Naive thymus-derived CD8-positive, alpha-beta T cell (primary cell): ENCODE measurements around the gene AMBP. TPM values are rescaled to one million over a fixed set of nuclear protein-coding genes. Genes with fewer than 3 reads are reported as not detected.
A peak's percentile ranks its signal among the peaks of the same experiment; 100 is the strongest.

Source experiments
- ATAC-seq, 2 donors: fragments of 150-1000 bp; cut with Tn5 transposase in 1 of 2; sonication (Bioruptor Pico), chemical (Tn5 transposase) in 1 of 2; 1 replicate in 1 of 2; 2 replicates in 1 of 2; pipeline ENCODE4 v1.10.0; 2021; ENCODE audit warnings: mild to moderate bottlenecking in 2 of 2, moderate library complexity in 2 of 2
- POLR2A ChIA-PET: fragments of 350-600 bp; sonication (Branson Sonifier 250); formaldehyde crosslinking; loops from one replicate; lab custom pipeline; 2021; ENCODE audit warnings: antibody characterized with exemption; lab: Charles Lee
- DNase-seq, 10 donors: peaks; one replicate each; pipeline versions ENCODE4 v3.0.0 to v3.0.0-alpha.2; 2020 to 2022
- H3K27ac Mint-ChIP-seq, 10 donors: one replicate each; pipeline ENCODE4 v1.8.0; 2020 to 2022; ENCODE audit warnings: mild to moderate bottlenecking in 10 of 10, mixed read lengths in 10 of 10, moderate library complexity in 4 of 10, inconsistent platforms in 1 of 10
- H3K27me3 Mint-ChIP-seq, 5 donors: one replicate each; pipeline ENCODE4 v1.8.0; 2021 to 2022; ENCODE audit warnings: mixed read lengths in 5 of 5
- H3K36me3 Mint-ChIP-seq, 3 donors: one replicate each; pipeline ENCODE4 v1.8.0; 2020 to 2022; ENCODE audit warnings: mixed read lengths in 3 of 3, mild to moderate bottlenecking in 2 of 3, inconsistent platforms in 1 of 3
- H3K4me1 Mint-ChIP-seq, 4 donors: one replicate each; pipeline ENCODE4 v1.8.0; 2021 to 2022; ENCODE audit warnings: mixed read lengths in 4 of 4
- H3K4me3 Mint-ChIP-seq, 10 donors: one replicate each; pipeline ENCODE4 v1.8.0; 2020 to 2022; ENCODE audit warnings: mild to moderate bottlenecking in 10 of 10, mixed read lengths in 10 of 10, moderate library complexity in 6 of 10, inconsistent platforms in 1 of 10
- H3K9me3 Mint-ChIP-seq, 9 donors: one replicate each; pipeline ENCODE4 v1.8.0; 2020 to 2022; ENCODE audit warnings: mixed read lengths in 9 of 9, mild to moderate bottlenecking in 3 of 9, inconsistent platforms in 1 of 9, moderate library complexity in 1 of 9
- polyA plus RNA-seq, 3 donors: library from polyadenylated mRNA; unstranded; fragments of 300-500 nt; fragmentation: Illumina TruSeq; gene quantifications; one replicate each; pipeline ENCODE4 v1.2.3, GENCODE V29; 2021
- total RNA-seq, 8 experiments: library from RNA in 2 of 8; stranded (reverse) in 2 of 8; gene quantifications; one replicate each; pipeline ENCODE4 v1.2.3 and lab custom pipeline; 2021 to 2026

The AMBP gene
- total and polyA plus RNA-seq, 5 experiments from 2014 or later, result not detected

GRCh38 chr9:114034661-114035062 is 43.4 kb downstream of the AMBP start:
- Mint-ChIP-seq H3K4me3 (no peak overlapping the region), H3K36me3 (peaks cover 0 to 4% (median 3%) of the 10 kb centered on the region in 3 donors), H3K27ac (no peak overlapping the region), H3K9me3 (no peaks in the 10 kb centered on the region), H3K27me3 (peaks cover 0 to 3% (median 0%) of the 10 kb centered on the region in 5 donors), H3K4me1 (peaks cover 0 to 2% (median 0%) of the 10 kb centered on the region in 4 donors)
- ATAC-seq (no peak), DNase-seq (no peak)
- POLR2A ChIA-PET, result no interaction called here

- H3K4me1 Mint-ChIP-seq, result peaks cover 0 to 2% (median 0%) of the 10 kb centered on the region in 4 donors
- no peak overlapping the region for H3K27ac Mint-ChIP-seq
- POLR2A ChIA-PET, result no interaction called here
- peaks cover 0 to 3% (median 0%) of the 10 kb centered on the region in 5 donors for H3K27me3 Mint-ChIP-seq
- ATAC-seq (no peak), DNase-seq (no peak)
- no peaks in the 10 kb centered on the region for H3K9me3 Mint-ChIP-seq
- H3K4me3 Mint-ChIP-seq, result no peak overlapping the region
- peaks cover 0 to 8% (median 3%) of the 10 kb centered on the region in 3 donors for H3K36me3 Mint-ChIP-seq
These were observed 43.9 kb downstream of the AMBP start for GRCh38 chr9:114034196-114034595.

- Mint-ChIP-seq H3K4me1 (peaks cover 0 to 2% (median 0%) of the 10 kb centered on the region in 4 donors), H3K9me3 (no peaks in the 10 kb centered on the region), H3K27me3 (peaks cover 0 to 3% (median 0%) of the 10 kb centered on the region in 5 donors), H3K4me3 (no peak overlapping the region), H3K36me3 (peaks cover 0 to 8% (median 3%) of the 10 kb centered on the region in 3 donors), H3K27ac (no peak overlapping the region)
- POLR2A ChIA-PET, result no interaction called here
- DNase-seq (no peak), ATAC-seq (no peak)
These were observed 44.5 kb downstream of the AMBP start for GRCh38 chr9:114033397-114034103.

GRCh38 chr9:114031948-114032840 is 45.9 kb downstream of the AMBP start:
- DNase-seq (no peak), ATAC-seq (no peak)
- peaks cover 0 to 8% (median 2%) of the 10 kb centered on the region in 3 donors for H3K36me3 Mint-ChIP-seq
- POLR2A ChIA-PET, result no interaction called here
- peaks cover 0 to 3% (median 0%) of the 10 kb centered on the region in 5 donors for H3K27me3 Mint-ChIP-seq
- no peak overlapping the region for H3K4me3 Mint-ChIP-seq
- no peaks in the 10 kb centered on the region for H3K9me3 Mint-ChIP-seq
- no peak overlapping the region for H3K27ac Mint-ChIP-seq
- H3K4me1 Mint-ChIP-seq, result peaks cover 0 to 2% (median 0%) of the 10 kb centered on the region in 4 donors

- DNase-seq (no peak), ATAC-seq (no peak)
- POLR2A ChIA-PET, result no interaction called here
- Mint-ChIP-seq H3K36me3 (peaks cover 0 to 6% (median 0%) of the 10 kb centered on the region in 3 donors), H3K4me1 (peaks cover 0 to 2% (median 0%) of the 10 kb centered on the region in 4 donors), H3K9me3 (no peaks in the 10 kb centered on the region), H3K27me3 (peaks cover 0 to 4% (median 0%) of the 10 kb centered on the region in 5 donors), H3K27ac (no peak overlapping the region), H3K4me3 (no peak overlapping the region)
These were observed 47.0 kb downstream of the AMBP start for GRCh38 chr9:114031037-114031630.

GRCh38 chr9:114030364-114030763 is 47.7 kb downstream of the AMBP start:
- H3K4me3 Mint-ChIP-seq, result no peak overlapping the region
- H3K4me1 Mint-ChIP-seq, result no peaks in the 10 kb centered on the region
- H3K36me3 Mint-ChIP-seq, result peaks cover 0 to 9% (median 7%) of the 10 kb centered on the region in 3 donors
- POLR2A ChIA-PET, result no interaction called here
- no peak overlapping the region for H3K27ac Mint-ChIP-seq
- peaks cover 0 to 5% (median 2%) of the 10 kb centered on the region in 9 donors for H3K9me3 Mint-ChIP-seq
- peaks cover 0 to 5% (median 0%) of the 10 kb centered on the region in 5 donors for H3K27me3 Mint-ChIP-seq
- DNase-seq (no peak), ATAC-seq (no peak)

- Mint-ChIP-seq H3K27ac (no peak overlapping the region), H3K4me3 (no peak overlapping the region), H3K9me3 (peaks cover 2 to 12% (median 8%) of the 10 kb centered on the region in 9 donors), H3K4me1 (no peaks in the 10 kb centered on the region), H3K27me3 (peaks cover 0 to 5% (median 0%) of the 10 kb centered on the region in 5 donors), H3K36me3 (peaks cover 3 to 15% (median 14%) of the 10 kb centered on the region in 3 donors)
- ATAC-seq (no peak), DNase-seq (no peak)
- POLR2A ChIA-PET, result no interaction called here
These were observed 48.6 kb downstream of the AMBP start for GRCh38 chr9:114029311-114030170.

GRCh38 chr9:114028646-114029045 is 49.5 kb downstream of the AMBP start:
- Mint-ChIP-seq H3K27ac (no peak overlapping the region), H3K9me3 (peaks cover 9 to 21% (median 17%) of the 10 kb centered on the region in 9 donors), H3K4me3 (no peak overlapping the region), H3K27me3 (peaks cover 0 to 8% (median 0%) of the 10 kb centered on the region in 5 donors), H3K36me3 (peaks cover 7 to 23% (median 17%) of the 10 kb centered on the region in 3 donors), H3K4me1 (no peaks in the 10 kb centered on the region)
- DNase-seq (no peak), ATAC-seq (no peak)
- POLR2A ChIA-PET, result no interaction called here

- POLR2A ChIA-PET, result no interaction called here
- H3K9me3 Mint-ChIP-seq, result peaks cover 9 to 27% (median 21%) of the 10 kb centered on the region in 9 donors
- H3K4me3 Mint-ChIP-seq, result no peak overlapping the region
- H3K27me3 Mint-ChIP-seq, result peaks cover 0 to 8% (median 0%) of the 10 kb centered on the region in 5 donors
- no peak overlapping the region for H3K27ac Mint-ChIP-seq
- peaks cover 8 to 29% (median 17%) of the 10 kb centered on the region in 3 donors for H3K36me3 Mint-ChIP-seq
- DNase-seq, result no peak
- ATAC-seq, result no peak
- H3K4me1 Mint-ChIP-seq, result no peaks in the 10 kb centered on the region
These were observed 50.1 kb downstream of the AMBP start for GRCh38 chr9:114027863-114028465.

GRCh38 chr9:114027159-114027862 is 50.8 kb downstream of the AMBP start:
- Mint-ChIP-seq H3K36me3 (peaks cover 11 to 36% (median 17%) of the 10 kb centered on the region in 3 donors), H3K27ac (no peak overlapping the region), H3K4me1 (no peaks in the 10 kb centered on the region), H3K9me3 (peaks cover 14 to 33% (median 27%) of the 10 kb centered on the region in 9 donors), H3K4me3 (no peak overlapping the region), H3K27me3 (peaks cover 0 to 8% (median 0%) of the 10 kb centered on the region in 5 donors)
- POLR2A ChIA-PET, result no interaction called here
- ATAC-seq (no peak), DNase-seq (peak in 1 of 10 donors; percentile 56)

- DNase-seq, result peak in 1 of 10 donors; percentile 19
- POLR2A ChIA-PET, result no interaction called here
These were observed 51.8 kb downstream of the AMBP start for GRCh38 chr9:114026335-114026734.

More at GRCh38 chr9:114026335-114026734, 51.8 kb downstream of the AMBP start:
- Mint-ChIP-seq H3K4me1 (no peaks in the 10 kb centered on the region), H3K9me3 (peaks cover 14 to 39% (median 27%) of the 10 kb centered on the region in 9 donors), H3K36me3 (peaks cover 13 to 41% (median 17%) of the 10 kb centered on the region in 3 donors), H3K27ac (no peak overlapping the region), H3K4me3 (no peak overlapping the region), H3K27me3 (peaks cover 0 to 8% (median 0%) of the 10 kb centered on the region in 5 donors)
- no peak for ATAC-seq
